NCI-H1417 treated with DMSO at 0.1 percent for 48 hours (cell line): ENCODE results near the gene SERPINB7.
"Not testable (repeated sequence)": the region's sequence is repeated elsewhere in the genome, so short reads cannot be mapped to it uniquely, and the experiment has no call there.

Experiments used
- DNase-seq: peaks from one replicate; lab custom pipeline; 2025; lab: John Stamatoyannopoulos, UW

SERPINB7 gene

GRCh38 chr18:63775166-63775730 lies at the start of gene SERPINB7:
SERPINB7 (plus strand) TSS chr18:63775418; CDS start chr18:63782373, 6,955 bp downstream.
- no peak for DNase-seq

GRCh38 chr18:63725682-63726480 lies 49.3 kb upstream of the SERPINB7 start:
- no peak for DNase-seq

- no peak for DNase-seq
Observed at GRCh38 chr18:63730773-63731172, 44.4 kb upstream of the SERPINB7 start.

GRCh38 chr18:63731215-63731614 lies 44.0 kb upstream of the SERPINB7 start:
- no peak for DNase-seq

- no peak for DNase-seq
Observed at GRCh38 chr18:63736876-63737275, 38.3 kb upstream of the SERPINB7 start.

- DNase-seq: no peak
Observed at GRCh38 chr18:63741769-63742168, 33.4 kb upstream of the SERPINB7 start.

GRCh38 chr18:63747006-63747405 lies 28.2 kb upstream of the SERPINB7 start:
- DNase-seq: no peak

- DNase-seq: no peak
Observed at GRCh38 chr18:63749489-63749888, 25.7 kb upstream of the SERPINB7 start.

GRCh38 chr18:63752636-63753035 lies 22.6 kb upstream of the SERPINB7 start:
- DNase-seq: no peak

GRCh38 chr18:63753676-63754075 lies 21.5 kb upstream of the SERPINB7 start:
- DNase-seq: no peak

GRCh38 chr18:63757541-63757940 lies 17.7 kb upstream of the SERPINB7 start:
- DNase-seq: no peak

- no peak for DNase-seq
Observed at GRCh38 chr18:63758615-63759240, 16.5 kb upstream of the SERPINB7 start.

GRCh38 chr18:63759786-63760185 lies 15.4 kb upstream of the SERPINB7 start:
- not testable (repeated sequence) for DNase-seq

- DNase-seq: no peak
Observed at GRCh38 chr18:63762518-63762917, 12.7 kb upstream of the SERPINB7 start.

- no peak for DNase-seq
Observed at GRCh38 chr18:63763831-63764600, 11.2 kb upstream of the SERPINB7 start.

- DNase-seq: no peak
Observed at GRCh38 chr18:63765837-63766236, 9.4 kb upstream of the SERPINB7 start.

- DNase-seq: no peak
Observed at GRCh38 chr18:63773551-63773950, 1.7 kb upstream of the SERPINB7 start.

GRCh38 chr18:63774511-63774910 lies 707 bp upstream of the SERPINB7 start:
- no peak for DNase-seq

GRCh38 chr18:63779386-63779785 lies 4.2 kb downstream of the SERPINB7 start:
- DNase-seq: no peak

GRCh38 chr18:63783394-63783793 lies 8.2 kb downstream of the SERPINB7 start:
- no peak for DNase-seq

- DNase-seq: no peak
Observed at GRCh38 chr18:63784787-63785452, 9.7 kb downstream of the SERPINB7 start.

GRCh38 chr18:63787673-63788072 lies 12.5 kb downstream of the SERPINB7 start:
- DNase-seq: no peak
